ENCODE data around the gene PRDX5.

DNA sequence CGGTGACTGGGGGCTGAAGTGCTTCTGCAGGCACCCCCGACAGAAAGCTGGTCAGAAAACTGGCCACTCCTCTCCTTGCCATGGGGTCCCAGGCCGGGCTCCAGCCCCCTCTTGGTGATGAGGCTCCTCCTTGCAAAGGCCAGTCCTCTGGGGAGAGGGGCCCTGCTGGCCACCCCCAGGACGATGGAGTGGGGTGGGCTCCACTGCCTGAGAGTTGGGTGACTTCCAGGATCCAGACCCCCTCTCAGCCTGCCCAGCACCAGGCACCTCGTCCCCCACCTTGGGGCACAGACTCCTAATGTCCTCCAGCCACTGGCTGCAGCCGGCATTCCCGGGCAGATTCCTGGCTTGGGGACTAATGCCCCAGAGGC is 40.6 kb downstream of the PRDX5 start:
- TF ChIP-seq, protein P1, sequence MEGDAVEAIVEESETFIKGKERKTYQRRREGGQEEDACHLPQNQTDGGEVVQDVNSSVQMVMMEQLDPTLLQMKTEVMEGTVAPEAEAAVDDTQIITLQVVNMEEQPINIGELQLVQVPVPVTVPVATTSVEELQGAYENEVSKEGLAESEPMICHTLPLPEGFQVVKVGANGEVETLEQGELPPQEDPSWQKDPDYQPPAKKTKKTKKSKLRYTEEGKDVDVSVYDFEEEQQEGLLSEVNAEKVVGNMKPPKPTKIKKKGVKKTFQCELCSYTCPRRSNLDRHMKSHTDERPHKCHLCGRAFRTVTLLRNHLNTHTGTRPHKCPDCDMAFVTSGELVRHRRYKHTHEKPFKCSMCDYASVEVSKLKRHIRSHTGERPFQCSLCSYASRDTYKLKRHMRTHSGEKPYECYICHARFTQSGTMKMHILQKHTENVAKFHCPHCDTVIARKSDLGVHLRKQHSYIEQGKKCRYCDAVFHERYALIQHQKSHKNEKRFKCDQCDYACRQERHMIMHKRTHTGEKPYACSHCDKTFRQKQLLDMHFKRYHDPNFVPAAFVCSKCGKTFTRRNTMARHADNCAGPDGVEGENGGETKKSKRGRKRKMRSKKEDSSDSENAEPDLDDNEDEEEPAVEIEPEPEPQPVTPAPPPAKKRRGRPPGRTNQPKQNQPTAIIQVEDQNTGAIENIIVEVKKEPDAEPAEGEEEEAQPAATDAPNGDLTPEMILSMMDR (IDR thresholded peaks at IDR 0.05), result no peak
- TF ChIP-seq EP300 (IDR thresholded peaks at IDR 0.05), result no peak

Measured in upper lobe of left lung (tissue), 4 donors.